ENCODE data around the gene ABCB10.
"Not testable (repeated sequence)": the region's sequence is repeated elsewhere in the genome, so short reads cannot be mapped to it uniquely, and the experiment has no call there.

The ABCB10 gene

DNA sequence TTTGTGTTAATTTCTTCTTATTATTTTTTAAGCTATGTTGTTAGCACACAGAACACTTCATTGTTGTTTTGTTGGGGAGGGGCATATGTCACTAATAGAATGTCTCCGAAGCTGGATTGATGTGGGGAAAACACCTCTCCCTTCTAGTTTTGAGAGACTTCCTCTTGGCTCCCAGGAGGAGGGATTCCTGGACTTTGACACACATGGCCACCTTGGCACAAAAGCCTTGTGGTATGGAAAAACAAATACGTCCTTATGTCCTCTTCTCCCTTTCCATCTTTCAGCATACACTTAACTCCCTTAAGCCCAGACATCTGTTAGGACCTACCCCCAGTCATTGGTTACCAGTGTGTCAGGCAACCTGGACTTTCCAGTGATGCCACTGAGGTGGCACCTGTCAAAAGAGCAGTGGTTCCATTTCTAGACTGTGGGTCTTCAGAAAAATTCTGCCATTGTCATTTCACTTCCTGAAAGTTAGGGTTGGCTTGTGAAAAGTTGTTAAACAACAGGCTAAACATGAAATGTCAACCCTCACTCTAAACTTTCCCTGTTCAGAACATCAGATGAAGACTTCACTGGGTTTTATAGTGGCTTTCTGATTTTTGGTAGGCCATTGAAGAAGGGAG, 12.5 kb upstream of the ABCB10 start:
- no peak for ATAC-seq

DNA sequence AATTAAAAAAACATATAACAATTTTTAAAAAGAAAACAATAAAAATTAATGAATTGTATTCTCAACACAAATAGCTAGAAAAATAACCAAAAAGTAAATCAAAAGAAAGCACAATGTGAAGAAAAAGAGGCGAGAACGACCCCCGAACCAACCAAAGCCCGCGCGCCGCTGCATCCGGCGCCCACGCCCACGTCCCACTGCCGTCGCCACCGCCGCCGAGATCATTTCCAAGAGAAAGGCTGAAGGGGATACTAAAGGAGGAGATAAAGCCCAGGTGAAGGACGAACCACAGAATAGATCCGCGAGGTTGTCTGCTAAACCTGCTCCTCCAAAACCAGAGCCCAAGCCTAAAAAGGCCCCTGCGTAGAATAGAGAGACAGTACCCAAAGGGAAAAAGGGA, 11.8 kb upstream of the ABCB10 start:
- ATAC-seq = no peak

DNA sequence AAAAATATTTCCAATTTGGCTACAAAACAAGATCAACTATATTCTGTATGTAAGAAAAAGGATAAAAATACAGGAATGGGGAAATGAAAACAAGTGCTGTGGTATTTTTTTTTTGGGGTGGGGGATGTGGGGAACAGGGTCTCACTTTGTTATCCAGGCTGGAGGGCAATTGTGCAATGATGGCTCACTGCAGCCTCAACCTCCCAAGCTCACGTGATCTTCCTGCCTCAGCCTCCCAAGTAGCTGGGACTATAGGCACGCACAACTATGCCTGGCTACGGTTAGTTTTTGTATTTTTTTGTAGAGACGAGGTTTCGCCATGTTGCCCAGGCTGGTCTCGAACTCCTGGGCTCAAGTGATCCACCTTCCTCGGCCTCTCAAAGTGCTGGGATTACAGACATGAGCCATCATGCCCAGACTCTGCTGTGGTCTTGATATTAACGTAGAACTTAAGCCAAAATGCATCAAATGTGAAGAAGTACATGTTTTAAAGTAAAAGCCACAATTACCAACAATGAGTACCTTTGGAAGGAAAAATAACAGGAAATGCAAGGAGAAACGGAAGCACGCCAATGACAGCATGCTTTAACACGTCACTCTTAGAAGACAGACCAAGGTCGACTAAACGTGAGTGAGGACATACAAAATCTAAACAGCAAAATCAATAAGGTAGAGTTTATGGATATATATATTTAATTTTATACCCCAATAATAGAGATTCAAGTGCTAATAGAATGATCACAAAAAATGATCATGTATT, 8.8 kb upstream of the ABCB10 start:
- no peak for ATAC-seq

DNA sequence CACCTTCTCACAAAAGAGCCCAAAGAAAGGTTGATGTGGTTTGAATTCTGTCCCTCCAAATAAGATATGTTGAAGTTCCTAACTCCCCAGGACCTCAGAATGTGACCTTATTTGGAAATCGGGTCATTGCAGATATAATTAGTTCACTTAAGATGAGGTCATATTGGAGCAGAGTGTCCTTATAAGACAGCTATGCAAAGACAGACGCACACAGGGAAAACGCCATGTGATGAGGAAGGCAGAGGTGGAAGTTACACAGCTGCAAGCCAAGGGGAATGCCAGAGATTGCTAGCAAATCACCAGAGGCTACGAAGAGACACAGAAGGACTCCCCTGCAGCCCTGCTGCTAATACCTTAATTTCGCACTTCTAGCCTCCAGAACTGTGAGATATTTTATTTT, 5.2 kb upstream of the ABCB10 start:
- no peak for ATAC-seq

DNA sequence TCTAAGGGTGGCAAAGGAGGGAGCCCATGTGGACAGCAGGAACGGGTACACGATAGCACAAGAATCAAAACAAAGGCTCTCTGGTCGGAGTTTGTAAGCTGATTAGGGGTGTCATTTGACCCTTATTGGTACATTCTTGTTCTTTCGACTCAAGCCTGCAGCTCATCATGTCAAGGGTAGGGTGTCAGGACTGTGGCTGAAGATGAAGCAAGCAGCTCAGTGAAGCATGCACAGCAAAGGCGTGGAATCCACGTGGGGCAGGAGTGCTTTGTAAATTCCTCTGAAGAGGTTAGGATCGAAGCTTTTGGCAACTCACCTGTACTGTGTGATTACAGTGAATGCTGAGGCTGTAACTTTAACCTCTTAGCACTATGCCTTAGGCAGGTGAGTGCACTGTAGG, 4.7 kb upstream of the ABCB10 start:
- no peak for ATAC-seq

DNA sequence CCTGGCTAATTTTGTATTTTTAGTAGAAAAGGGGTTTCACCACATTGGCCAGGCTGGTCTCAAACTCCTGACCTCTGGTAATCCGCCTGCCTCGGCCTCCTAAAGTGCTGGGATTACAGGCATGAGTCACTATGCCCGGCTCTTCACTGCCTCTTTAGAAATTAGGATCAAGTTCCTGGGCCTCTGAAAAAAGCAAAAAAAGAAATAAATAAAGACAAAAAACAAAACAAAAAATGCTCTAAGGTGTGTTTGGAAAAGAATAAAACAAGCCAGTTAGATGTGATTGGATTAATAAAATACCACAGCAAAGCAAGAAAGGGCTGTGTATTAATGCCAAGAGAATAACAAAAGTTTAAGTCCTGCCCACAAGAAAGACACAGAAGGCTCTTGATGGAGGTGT, 4.2 kb upstream of the ABCB10 start:
- no peak for ATAC-seq

DNA sequence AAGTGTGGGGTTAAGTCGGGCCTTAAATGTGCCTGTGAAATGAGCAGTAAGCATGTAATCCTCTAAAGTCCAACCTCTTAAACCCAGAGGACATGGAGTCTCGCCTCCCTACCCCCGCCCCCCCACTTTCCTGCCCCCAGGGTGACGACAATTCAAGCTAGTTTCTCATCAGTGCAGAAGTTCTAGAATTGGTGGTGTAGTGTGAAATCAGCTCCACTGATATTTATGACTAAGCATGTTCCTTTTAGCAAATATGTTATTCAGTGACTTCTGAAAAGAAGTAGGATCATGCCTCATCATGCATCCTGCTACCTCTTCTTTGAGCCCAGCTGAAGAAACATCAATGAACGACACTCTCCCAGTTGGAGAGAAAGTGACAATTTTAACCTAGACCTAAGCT, 2.6 kb upstream of the ABCB10 start:
- ATAC-seq = no peak

DNA sequence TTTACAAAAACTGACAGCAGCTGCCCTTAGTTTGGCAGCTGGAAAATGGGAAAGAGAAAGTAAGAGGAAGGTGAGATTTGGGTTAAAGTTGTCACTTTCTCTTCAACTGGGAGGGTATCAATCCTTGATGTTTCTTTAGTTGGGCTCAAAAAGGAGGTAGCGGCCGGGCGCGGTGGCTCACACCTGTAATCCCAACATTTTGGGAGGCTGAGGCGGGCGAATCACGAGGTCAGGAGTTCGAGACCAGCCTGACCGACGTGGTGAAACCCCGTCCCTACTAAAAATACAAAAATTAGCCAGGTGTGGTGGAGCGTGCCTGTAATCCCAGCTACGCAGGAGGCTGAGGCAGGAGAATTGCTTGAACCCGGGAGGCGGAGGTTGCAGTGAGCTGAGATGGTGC, 1.6 kb upstream of the ABCB10 start:
- not testable (repeated sequence) for ATAC-seq

DNA sequence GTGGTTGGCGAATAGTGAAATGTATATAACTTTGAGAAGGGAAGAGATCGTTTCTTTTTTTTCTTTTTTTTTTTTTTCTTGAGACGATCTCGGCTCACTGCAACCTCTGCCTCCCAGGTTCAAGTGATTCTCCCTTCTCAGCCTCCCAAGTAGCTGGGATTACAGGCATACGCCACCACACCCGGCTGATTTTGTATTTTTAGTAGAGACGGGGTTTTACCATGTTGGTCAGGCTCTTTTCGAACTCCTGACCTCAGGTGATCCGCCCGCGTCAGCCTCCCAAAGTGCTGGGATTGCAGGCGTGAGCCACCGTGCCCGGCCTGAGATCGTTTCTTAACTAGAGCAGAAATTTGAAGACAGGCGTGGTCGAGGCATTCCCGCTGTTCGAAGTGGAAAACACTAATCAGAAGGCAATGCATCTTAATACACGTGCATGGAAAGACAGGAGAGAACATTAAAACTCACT, 862 bp upstream of the ABCB10 start:
- not testable (repeated sequence) for ATAC-seq

DNA sequence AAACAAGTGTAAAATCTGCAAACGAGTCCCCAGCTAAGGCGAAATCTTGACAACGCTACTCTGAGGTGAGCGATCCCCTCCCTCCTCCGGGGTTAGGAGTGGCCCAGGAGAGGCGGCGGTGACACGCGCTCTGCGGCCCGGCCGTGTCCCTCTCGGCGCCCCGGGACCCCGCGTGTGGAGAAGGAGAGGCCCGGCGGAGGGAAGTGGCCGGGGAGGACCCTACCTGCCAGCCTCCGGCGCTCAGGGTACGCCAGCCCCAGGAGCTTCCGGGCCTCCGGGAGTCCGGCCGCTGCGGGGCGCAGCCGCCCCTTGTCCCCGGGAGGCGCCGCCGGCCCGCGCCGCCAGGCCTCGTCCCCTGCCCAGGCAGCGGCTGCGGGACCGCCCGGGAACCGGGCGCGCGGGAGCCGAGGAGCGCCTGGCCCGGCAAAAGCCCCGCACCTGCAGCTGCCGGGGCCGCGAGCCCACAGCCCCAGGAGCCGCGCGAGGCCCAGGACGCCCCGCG, 543 bp downstream of the ABCB10 start:
- ATAC-seq = peak; percentile 4 to 19

DNA sequence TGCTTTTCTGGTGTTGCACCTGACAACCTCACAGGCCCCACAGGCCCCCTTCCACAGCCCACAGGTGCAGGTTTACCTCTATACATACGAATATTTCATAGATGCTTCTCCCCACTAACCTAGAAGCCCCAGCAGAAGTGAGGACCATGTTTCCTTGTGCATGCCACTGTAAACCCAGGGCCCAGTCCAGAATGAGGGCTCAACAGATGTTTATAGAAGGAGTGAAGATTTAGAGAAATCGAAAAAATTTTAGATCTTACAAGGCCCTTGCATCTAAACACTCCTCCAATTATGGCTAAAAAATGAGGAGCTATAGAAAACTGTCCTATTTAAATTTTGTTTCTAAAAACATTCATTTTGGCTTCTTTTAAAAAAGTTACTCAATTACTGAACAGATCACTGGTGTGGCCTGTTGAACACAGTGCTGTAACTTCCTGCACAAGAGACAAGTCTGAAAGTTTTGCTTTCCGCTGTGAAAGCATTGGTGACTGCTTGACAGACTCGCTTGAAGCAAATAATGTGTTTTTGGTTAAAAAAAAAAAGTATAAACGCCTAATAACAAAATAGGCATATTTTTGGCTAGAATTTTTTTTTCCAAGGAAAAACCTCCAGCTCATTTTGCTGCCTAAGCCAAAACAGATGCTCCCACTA, 1.2 kb downstream of the ABCB10 start:
- no peak for ATAC-seq

DNA sequence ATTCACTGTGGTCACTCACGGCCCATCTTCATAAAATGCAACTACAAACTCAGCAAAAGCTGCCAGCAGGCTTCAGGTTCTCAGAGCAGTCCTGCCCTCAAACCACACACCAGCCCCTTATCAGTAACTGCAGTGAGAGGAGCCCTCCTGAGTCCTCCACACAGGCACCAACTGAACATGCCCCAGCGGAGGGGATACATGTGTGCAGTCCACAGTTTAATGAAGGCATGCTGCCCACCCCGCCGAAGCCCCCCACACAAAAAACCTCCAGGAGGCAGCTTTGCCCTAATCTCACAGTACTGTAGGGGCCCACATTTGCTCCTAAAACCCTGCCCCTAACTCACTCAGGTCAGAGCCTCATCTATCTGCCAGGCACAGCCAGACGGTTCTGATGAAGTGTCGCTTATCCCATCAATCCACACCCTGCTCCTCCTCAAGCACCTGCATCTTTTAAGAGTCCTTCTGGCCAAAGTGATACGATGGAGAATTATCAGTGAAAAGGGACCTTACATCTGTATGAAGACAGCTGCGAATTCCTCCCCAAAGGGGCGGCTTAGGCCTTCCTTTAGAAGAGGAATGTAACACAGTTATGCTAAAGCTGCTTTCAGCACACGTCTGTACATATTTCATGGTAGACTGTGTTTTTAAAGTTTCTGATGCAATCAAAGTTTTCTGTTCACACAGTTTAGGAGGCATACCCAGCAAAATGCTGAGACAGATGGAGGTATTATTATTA, 3.5 kb downstream of the ABCB10 start:
- ATAC-seq = no peak

DNA sequence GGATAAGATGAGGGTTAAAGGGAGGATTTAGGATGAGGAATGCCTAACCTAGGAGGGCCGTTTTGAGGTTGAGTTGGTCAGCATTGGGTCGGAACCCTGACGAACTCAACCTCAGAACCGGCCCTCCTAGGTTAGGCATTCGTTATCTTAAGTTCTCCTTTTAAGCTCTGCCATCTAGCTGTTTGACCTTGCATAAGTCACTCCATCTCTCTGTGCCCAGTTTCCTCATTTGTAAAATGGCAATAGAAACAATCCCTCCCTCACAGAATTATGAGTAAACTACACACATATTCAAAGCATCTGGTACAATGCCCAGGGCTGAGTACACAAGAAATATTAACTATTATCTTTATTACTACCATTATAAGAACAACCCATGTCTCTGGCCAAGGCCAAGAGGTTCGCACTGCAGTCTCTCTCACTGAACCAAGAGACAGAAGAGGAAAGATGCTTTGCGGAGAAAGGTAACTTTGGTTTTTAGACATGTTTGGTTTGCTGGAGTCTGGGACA, 4.8 kb downstream of the ABCB10 start:
- ATAC-seq = no peak

DNA sequence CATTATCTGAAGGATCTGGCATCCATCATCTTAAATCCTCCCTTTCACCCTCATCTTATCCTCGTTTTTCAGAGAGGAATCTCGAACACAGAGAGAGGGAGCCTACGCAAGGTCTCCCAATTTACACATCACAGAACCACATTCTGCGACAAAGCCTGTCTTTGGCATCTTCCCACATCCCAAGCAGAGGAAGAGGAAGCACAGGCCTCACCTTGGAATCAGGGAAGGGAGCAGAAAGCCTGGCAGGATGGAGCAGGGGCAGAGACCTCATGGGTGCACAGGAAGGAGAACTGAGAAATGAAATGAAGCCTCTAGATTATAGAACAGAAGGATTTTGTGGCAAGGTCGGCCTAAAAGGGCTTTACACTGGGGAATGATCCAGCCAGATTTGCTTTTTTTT, 5.8 kb downstream of the ABCB10 start:
- ATAC-seq = no peak

DNA sequence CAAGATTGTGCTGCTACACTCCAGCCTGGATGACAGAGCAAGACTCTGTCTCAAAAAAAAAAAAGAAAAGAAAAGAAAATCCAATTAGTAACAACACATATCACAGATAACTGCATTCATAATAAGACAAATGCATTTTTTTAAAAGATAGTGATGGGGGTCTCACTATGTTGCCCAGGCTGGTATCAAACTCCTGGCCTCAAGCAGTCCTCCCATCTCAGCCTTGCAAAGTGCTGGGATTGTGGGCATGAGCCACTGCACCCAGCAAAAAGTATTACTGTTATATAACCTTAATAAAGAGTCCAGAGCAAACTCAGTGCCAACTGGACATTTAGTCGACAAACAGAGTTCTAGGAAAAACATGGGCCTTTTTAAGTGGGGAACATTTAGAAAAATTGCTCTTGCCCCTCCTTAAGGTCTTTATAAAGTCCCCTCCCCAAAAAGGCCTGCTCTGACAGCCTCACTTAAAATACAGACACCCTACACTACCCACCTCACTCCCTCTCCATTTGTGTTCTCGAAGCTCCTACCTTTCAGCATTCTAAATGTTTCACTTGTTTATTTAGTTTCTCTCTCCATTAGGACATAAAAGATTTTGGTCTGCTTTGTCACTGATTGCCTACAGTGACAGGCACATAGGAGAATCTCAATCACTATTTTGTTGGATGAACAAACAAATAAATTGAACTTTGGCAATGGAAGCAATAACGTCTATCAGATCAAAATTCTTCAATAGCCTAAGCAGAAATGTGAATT, 7.5 kb downstream of the ABCB10 start:
- no peak for ATAC-seq

DNA sequence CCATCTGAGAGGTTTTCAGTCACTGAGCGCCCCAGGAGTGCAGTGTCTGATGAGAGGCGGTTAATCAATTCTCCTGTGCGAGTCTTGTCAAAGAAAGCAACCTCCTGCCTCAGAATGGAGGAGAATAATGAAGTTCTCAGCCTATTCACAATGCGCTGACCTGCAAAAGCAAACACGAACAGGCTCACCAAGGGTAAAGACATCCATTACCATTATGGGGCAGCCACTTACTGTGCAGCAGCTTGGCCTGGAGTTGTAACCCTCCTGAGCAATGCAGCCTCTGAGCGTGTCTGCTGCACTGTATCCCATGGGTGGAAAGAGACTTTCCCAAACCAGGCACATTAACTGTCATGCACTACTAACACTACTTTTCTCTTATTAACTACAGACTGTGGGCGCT, 11.0 kb downstream of the ABCB10 start:
- ATAC-seq = no peak

DNA sequence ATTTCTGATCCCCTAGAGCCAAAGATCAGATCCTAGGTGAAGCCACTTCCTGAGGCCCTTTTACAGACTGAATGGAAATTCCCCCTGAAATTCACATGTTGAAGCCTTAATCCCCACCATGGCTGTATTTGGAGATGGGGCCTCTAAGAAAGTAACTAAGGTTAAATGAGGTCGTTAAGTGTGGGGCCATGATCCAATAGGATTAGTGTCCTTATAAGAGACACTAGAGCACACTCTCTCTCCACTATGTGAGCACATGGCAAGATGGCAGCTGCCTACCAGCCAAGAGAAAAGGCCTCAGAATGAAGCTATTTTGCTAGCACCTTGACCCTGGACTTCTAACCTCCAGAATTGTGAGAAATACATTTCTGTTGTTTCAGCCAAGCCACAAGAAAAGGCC, 13.9 kb downstream of the ABCB10 start:
- ATAC-seq = no peak

DNA sequence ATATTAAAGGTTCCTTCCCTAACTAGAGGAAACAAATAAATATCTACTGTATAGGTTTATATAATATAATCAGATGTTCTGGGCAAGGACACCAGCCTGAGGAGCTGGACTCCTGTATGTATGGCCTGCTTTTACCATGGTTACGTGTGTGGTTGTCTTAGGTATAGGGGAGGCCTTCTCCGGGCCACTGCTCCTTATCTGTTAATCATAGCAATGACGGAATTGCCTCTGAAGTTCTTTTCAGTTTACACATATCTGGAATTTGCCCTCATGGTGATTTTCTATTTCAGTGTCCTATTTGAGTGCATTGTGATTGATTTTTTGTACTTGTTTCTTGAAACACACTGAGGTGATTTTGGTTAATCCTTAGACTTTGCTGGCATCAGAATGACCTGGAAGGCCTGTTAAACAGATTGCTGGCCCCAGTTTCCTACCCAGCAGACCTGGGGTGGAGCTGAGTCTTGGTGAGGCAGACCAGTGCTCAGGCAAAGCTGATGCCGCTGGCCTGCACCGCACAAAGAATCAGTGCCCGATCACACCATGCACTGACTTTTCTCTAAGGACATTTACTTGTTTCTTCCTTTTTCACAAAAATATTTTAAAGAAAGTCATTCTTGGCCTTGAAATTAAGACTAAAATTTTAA, 18.5 kb downstream of the ABCB10 start:
- ATAC-seq = no peak

DNA sequence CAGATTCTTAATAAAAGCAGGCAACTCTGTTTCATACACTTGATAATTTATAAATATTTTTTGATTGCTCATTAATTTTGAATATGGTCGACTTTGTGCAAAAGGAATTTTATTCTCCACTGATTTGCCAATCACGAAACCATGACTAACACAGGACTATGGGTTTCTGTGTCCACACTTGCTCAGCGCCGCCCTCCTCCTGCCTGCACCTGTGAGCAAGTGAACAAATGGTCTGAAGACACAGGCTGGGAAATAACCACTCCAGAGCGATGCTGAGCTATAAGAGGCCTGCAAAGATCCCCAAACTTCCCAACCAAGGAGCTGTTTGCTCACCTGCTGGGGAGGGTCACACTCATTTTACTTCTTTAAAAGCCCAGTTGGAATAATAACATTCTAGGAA, 19.6 kb downstream of the ABCB10 start:
- ATAC-seq = no peak

DNA sequence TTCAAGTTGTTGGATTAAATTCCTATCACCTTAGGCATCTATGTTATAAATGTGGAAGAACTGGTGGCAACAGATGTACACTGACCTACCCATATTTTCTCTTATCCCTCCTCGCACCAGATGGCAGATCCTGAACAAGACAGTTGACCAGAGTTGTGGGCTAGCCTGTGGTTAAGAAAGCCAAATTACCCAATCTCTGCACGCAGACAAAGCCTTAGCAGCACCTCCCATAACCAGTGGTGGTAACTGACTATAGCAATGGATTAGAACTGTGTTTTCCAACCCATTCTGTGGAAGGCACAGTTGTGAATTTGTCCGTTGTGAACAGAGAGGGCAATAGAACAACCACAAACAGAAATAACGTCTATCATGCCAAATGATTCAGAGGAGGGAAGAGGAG, 20.6 kb downstream of the ABCB10 start:
- ATAC-seq = no peak

DNA sequence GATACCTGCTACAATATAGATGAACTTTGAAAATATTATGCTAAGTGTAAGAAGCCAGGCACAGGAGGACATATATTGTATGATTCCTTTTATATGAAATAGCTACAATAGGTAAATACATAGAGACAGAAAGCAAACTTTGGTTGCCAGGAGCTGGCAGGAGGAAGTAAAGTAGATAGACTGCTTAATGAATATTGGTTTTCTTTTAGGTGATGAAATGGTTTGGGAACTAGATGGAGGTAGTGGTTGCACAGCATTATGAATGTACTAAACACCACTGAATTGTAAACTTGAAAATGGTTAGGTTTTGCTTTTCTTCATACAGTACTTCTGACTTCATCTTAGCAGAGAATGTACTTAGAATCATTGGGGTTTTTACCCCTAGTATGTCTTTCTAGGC, 21.5 kb downstream of the ABCB10 start:
- no peak for ATAC-seq

DNA sequence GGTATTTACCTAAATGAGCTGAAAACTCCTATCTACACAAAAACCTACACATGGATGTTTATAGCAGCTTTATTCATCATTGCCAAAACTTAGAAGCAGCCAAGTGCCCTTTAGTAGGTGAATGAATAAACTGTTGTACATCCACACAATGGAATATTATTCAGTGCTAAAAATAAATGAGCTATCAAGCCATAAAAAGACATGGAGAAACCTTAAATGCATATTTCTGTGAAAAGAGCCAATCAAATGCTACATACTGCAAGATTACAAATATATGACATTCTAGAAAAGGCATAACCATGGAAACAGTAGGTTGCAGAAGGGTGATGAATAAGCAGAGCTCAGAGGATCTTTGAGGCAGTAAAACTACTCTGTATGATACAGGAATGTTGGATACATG, 23.3 kb downstream of the ABCB10 start:
- no peak for ATAC-seq
